GF-D8 (cell line): ENCODE results near the gene FGF4.

ENCODE experiments used
- DNase-seq: peaks from one replicate; lab custom pipeline; 2025; lab: John Stamatoyannopoulos, UW

Gene FGF4

DNA sequence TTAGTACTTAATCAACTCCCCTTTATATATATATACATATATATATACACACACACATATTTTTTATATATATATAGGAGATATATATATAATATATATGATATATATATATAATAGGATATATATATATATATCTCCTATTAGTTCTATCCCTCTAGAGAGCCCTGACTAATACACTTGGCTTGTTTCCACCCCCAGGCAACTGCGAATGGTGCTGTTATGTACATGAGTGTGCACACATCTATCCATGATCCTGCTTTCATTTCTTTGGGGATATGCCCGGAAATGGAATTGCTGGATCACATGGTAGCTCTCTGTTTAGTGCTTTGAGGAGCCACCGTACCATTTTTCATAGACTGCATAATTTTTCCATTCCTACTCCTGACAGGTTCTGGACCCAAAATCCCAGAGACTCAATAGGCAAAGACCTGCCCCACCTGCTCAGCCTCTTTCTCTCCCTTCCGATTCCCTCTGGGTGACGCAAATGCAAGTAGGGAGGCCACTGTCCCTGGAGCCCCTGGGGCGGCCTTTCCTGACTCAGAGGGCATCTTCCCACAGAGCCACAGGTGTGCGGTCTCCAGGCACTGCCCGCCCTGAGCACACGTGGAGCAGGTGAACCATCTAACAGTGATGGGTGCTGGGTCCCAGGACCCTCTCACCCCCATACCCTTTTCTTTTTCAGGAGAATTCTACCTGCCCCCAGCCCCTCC, 32.1 kb upstream of the FGF4 start:
- DNase-seq = no peak

DNA sequence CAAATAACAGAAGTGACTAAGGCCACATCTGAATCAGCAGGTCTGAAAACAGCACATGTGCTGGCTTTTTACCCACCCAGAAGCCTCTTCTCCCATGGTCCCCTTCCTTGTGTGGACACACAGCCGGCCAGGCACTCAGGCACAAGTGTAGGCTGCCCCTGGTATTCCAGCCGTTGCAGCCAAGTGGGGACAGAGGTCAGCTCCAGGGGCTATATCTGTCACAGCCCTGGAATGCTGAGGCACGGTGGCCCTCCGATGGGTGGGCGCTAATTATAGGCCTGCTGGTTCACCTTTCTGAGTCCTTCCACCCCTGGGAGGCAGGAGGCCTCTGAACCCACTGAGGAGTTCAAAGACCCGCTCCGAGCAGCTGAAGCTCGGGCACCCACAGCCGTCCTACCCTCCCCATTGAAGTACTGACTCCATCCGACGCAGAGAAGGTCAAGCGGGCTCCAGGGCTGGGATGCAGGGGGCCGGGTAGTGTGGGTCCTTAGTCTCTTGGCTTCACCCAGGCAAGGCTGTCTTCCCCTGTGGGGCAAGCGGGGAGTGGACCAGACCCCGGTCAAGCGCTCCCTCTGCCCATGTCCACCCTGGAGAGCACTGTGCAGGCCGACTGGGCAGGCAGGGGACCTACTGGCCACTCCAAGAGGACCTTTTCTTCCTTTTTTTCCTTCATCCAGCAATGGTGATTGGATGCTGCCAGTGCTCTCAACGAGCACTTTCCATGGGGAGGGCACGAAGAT, 29.8 kb upstream of the FGF4 start:
- no peak for DNase-seq

DNA sequence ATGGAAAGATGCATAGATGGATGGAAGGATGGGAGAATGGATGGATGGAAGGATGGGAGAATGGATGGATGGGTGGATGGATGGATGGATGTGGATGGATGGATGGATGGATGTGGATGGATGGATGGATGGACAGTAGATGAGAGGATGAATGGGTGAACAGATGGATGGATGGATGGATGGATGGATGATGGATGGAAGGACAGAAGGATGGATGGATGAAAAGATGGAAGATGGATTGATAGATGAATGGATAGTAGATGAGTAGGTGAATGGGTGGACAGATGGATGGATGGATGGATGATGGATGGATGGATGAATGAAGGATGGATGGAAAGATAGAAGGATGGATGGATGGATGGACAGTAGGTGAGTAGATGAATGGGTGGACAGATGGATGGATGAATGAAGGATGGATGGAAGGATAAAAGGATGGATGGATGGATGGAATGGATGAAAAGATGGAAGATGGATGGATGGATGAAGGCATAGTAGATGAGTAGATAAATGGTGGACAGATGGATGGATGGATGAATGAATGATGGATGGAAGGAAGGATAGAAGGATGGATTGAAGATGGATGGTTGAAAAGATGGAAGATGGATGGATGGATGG, 28.6 kb upstream of the FGF4 start:
- no peak for DNase-seq

DNA sequence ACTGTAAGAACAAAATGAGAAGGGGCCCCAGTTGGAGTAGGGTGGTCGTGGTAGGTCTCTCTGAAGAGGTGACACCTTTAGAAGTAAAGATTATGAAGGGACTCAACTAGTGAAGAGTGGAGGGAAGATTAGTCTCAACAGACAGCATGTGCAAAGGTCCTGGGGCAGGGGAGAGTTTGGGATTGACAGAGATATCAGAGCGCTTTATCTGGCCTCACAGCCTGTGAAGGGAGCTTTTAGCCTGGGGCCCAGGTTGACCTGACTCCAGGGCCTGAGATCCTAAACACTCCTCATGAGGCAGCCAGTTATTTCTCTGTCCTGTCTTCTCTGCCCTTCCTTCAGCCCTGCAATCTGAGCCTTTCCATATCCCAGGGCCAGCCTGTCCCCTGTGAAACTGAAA, 27.9 kb upstream of the FGF4 start:
- DNase-seq = no peak

DNA sequence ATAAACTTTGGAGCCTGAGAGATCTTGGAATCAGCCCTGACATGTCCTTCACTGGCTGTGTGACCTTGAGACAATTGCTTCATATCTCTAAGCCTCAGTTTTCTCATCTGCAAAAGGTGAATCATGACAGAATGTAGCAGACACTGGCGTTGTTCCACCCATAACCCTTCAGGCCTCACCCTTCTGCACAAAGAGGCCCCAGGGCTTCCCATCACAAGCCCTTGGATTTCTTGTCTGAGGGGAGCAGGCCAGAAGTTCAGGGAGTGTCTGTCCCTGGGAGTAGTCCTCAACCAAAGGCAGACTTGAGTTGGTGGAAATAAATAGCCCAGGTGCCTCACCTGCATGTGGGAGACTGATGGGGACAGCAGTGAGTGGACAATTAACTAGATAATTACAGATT, 27.4 kb upstream of the FGF4 start:
- DNase-seq = no peak

DNA sequence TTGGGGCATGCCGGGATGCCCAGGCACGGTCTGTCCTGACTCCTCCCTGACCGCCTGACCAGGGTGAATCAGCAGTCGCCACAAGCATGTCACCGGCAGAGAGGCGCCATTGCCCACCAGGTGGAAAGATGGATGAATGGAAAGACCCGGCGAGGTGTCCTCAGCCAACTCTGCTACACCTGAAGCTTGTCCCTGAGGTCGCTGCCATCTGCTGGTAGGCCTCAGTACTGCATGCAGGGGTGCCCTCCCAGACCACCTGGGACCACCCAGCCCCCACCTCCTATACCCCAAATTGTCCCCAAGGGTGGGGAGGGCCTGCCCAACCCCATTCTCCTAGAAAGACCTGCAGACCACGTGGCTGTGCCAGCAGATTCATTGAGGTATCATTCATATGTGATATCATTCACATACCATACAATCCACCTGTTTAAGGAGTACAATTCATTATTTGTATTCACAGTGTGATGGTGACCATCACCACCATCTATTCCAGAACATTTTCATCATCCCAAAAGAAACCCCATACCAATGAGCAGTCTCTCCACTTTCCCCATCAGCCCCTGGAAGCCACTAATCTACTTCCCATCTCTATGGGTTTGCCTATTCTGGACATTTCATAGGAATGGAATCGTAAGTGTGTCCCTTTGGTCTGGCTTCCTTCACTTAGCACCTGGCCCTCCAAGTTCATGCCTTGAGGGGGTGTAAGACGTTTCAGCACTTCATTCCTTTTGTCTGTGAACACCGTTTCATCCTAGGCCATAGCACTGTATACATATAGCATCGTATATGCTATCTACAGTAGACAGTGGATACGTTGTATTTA, 26.6 kb upstream of the FGF4 start:
- DNase-seq = no peak

DNA sequence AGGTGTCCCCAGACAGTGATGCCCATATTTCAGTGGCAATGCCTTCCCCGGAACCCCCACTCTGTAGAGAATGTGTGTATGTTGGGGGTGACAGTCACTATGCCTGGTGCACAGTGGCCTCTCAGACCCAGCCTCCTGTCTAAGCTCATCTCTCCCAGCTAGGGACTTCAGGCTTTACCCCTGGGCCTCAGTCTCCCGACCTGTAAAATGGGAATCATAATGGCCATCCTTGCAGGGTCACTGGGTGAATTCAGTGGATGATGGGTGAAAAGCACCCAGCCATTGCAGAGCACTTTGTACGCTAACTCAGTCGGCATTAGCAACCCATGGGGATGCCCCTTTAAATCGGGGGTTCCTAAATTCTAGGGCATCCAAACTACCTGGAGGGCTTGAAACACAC, 25.1 kb upstream of the FGF4 start:
- DNase-seq = no peak

DNA sequence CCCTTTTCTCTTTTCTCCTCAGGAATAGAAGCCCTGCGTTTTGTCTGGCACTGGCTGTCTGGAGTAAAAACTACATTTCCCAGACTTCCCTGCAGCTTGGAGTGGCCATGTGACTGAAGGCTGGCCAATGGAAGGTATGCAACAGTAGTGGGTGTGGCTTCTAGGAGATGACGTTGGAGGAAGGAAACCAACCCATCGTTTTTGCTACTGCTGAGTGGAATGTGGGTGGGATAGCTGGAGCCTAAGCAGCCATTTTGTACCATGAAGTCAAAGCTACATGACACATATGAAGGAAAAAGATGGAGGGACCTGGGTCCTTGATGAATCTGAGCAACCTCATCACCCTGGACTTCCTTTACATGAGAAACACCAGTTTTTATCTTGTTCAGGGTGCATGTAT, 24.4 kb upstream of the FGF4 start:
- DNase-seq = no peak

DNA sequence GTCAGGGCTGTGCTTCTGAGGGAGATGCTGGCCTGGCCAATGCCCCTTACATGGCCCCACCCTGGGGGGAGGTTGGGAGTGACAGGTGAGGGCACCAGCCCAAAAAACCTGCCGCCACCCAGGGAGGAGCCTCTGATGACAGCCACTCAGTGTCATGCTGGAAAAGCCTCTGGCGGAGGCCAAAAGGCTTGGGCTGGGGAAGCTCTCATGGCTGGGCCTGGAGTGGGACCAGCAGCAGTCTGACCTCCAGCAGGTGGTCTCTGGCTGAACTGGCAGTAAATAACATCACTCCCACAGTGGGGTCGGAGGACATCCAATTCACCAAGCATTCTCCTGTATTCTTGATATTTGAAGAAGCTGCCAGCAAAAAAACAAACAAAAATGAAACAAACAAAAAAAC, 24.0 kb upstream of the FGF4 start:
- DNase-seq = no peak

DNA sequence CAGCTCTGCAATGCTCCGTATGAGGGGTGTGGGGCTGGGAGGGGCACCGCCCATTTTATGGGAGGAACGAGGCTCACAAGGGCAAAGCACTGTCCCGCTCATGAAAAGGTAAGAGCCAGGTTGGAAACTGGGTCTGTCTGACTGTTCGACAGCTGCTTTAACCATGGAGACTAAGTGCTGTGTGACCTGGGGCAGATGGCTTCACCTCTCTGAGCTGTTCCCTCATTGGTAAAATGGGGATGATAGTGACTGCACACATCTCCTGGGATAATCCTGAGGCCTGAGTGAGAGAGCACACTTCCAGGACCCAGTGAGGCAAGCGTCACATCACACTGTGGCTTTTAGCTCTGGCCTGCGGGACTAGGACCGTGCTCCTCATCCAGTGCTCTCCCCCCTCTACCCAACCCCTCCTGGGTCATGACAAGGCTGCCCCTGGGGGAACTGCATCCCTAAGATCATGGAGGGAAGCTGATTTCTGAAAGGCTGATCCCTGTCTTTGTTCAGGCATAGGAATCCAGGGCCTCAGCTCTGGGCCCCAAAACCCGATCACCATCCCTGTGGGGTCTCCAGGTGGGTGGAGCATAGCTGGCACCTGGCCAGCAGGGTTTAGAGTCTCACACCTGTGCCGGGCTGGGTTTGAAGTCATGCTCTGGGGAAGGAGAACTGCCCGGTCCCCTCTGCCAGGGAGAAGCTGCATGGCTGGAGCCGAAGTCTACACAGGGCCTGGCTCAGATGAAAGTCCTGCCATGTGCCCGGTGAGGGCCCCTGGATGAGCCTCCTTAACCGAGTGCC, 22.8 kb upstream of the FGF4 start:
- no peak for DNase-seq

DNA sequence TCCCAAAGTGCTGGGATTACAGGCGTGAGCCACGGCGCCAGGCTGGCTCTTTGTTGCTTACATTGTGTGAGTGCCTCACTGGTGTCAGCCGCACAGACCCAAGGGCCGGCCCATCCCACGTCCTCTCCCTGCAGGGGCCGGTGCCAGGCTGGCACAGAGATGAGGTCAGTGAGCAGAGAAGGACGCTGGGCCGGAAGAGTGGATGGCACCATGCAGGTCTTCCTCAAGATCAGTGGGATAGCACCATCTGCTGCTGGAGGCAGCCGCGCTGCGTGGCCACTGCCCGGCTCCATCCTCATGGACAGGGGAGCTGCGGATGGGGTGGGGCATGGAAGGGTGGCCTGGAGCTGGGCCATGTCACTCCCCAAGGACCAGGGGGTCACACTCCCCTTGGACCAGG, 22.0 kb upstream of the FGF4 start:
- no peak for DNase-seq

DNA sequence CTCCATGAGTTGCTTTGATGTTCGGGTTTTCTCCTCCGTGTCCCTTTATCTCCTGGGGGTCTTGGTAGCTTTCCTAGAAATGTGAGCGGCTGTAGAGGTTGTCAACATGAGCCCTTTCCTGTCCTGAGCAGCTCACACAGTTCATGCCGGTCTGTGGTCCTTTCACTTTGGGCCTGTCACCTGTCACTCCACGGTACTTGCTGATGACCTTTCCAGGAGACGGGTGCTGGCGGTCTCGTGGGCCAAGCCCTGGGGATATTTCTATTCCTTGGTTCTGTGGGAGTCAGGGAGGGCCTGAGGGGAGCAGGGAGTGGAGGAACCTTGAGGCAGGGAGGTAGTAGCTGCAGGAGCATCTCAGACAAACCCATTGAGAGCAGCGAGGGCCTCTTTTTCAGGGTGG, 20.9 kb upstream of the FGF4 start:
- DNase-seq = no peak

DNA sequence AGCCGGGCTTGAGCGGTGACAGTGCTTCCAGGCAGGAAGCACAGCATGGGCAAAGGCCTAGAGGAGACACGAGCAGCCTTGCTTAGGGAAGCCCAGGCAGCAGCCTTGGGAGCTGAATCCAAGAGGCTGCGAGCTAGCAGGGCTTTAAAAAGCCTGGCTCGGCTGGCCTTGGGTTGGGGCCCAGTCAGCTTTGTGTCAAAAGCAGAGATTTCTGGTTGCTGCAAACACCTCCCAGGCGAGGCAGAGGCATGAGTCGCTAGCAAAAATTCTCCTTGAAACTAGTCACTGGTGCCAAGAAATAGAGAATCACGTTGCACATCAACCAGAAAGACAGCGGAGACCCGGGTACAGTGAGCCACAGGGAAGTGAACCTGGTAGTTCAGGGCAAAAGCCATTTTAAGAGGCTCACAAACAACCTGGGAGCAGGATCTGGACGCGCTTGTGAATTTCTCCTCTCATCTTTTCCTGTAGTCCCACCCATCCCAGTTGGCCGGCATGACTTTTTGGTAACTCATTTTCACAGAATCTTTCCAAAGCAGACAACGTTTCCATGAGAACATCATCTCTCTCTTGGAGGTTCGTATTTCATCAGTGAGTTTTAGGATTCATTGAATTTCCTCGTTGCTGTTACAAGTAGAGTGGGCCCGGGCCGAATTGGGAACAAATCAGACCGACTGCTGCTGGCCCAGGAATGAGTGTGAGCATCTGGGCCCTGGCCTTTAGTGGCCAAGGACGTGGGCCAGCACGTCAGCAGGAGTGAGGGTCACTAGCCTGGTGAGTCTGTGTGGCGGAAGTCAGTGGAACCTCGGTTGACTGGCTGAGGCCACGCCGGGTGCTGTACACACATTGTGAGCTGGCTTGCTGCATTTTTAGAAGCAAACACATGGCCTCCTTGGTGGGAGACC, 16.4 kb upstream of the FGF4 start:
- no peak for DNase-seq

DNA sequence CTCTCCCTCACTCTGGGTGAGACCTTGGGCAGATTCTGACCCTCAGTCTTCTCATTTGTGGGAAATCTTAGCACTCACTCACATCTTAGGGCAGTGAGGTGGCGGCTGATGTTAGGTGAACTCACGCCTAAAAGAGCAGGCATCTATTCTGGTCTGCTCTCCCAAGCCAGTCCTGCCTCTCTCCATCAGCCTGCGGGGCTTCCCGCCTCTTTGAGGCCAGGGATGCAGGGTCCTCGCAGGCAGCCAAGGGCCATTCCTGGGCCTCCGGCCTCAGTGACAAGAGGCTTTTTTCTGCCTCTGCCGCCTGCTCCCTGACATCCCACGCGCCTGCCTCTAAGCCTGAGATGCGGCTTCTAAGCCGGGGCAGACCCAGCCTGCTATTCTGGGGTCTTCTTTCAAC, 13.8 kb upstream of the FGF4 start:
- no peak for DNase-seq

DNA sequence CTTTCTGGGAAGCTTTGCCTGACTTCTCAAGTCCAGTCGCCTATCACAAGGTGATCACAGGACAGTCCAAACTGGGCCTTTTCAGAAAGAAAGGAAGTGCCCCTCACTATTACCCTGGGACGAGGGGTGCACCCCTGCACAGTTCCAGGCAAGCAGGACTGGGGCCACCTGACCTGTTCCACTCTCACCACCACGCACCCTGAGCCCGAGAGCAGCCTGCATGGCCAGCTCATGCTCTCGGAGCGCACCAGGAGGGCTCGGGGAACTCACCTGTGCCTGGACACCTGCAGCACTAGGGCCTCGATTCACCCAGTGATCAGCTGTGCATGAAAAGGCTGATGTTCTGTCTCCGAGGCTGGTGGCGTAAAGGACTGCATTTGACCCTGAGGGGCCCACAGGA, 12.8 kb upstream of the FGF4 start:
- no peak for DNase-seq

DNA sequence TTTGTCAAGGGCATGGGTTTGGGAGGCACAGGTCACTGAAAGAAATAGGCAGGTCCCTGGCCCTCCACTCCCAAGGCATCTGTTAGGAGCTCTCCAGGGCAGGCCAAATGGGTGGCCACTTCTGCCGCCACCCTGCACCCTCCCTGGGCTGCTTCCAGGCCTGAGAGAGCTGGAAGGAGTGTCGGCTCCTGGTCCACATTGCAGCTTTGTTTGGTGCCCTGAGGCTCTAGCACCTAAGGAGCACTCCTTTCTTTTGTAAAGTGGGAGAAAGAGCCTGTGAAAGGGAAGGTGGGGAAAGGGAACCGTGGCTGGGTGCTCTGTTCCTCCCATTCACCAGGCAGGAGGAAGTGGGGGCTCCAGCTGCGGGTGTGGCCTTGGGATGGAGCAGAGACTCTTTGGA, 12.3 kb upstream of the FGF4 start:
- no peak for DNase-seq

DNA sequence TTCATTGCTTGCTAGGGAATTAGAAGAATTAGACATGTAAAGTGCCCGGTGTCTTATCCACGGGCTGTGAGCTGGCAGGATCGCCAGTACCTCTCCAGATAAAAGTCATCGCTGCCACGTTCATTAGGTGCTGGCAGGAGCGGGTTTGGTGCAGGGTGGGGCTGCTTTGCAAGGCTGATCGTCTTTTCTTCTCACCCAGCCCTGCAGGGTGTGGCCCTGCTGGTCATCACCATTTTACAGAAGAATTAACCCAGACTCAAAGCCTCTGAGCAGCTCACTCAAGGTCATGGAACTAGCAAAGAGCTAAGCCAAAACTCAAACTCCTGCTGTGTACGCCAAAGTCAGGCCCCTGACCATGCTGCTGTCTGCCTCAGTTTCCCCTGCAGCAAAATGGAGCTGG, 6.1 kb upstream of the FGF4 start:
- DNase-seq = no peak

DNA sequence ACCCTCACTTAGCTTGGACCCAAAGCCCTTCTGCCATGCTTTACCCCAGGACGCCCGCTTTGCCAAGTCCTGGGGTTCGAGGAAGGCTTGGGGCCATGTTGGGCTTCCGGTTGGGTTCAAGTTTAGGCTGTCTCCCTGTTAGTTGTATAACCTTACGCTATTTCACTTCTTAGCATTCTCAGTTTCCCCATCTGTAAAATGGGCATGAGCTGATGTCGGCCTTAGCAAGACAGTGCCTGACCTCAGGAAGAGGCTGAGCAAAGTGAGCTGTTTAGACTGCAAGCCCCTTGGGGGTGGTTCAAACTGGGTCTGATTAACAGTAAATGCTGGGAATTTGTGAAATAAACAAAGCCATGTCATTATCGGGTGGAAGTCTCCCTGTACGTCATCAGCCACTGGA, 3.2 kb upstream of the FGF4 start:
- no peak for DNase-seq

DNA sequence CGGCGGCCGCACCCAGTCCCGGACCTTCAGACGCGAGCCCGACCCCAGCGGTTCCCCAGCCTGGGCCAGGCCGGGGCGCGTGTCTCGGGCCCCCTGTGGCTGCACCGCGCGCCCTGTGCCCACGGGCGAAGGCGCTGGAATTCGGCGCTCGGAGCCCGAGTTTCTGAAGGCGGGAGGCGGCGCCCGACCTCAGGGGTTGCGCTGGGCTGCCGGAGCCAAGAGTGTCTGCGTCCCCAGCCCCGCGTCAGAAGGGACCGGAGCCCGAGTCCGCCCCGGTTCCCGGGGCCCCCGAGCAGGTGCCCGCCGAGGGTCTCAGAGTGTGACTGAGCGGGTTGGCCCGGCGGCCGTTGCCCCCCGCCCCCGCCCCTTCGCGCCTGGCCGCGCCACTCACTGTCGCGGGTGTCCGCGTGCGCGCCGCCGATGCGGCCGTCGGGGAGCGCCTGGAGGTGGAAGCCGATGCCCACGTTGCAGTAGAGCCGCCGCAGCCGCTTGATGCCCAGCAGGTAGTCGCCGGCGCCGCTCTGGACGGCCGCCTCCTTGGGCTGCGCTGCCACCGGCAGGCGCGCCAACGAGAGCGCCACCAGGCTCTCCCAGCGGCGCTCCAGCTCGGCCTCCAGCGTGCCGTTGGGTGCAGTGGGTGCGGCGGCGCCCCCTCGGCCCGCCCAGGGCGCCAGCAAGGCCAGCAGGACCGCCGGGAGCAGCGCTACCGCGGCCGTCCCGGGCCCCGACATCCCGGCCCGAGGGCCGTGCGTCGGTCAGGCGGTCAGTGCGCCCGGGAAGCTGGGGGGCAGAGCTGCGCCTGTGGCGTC, 583 bp downstream of the FGF4 start:
- DNase-seq = no peak
